CD14-positive monocyte (primary cell): ENCODE data around the gene CCNA1. TPM values are rescaled to one million over a fixed set of nuclear protein-coding genes. Genes with fewer than 3 reads are reported as not detected.

Experiments
- DNase-seq, 3 donors: peaks; one replicate each; pipeline ENCODE4 v3.0.0-alpha.2; 2011 to 2022
- H2AFZ ChIP-seq: 2 replicates; pipeline ENCODE4 v1.6.0; 2012; ENCODE audit warnings: mild to moderate bottlenecking, low read depth, low read length, inconsistent platforms; ENCODE audit not compliant: insufficient read depth, poor library complexity, severe bottlenecking
- H3K27ac ChIP-seq, 2 donors: 1 replicate in 1 of 2; 2 replicates in 1 of 2; pipeline ENCODE4 v1.5.1; 2012 to 2013; ENCODE audit warnings: low read length in 2 of 2, control low read depth in 1 of 2, inconsistent platforms in 1 of 2, low read depth in 1 of 2, mild to moderate bottlenecking in 1 of 2
- H3K27me3 ChIP-seq, 2 donors: one replicate each; pipeline versions ENCODE4 v1.6.0 to v1.6.1; 2011 to 2013; ENCODE audit warnings: low read length in 2 of 2; ENCODE audit not compliant: control insufficient read depth in 2 of 2, insufficient read depth in 2 of 2
- H3K36me3 ChIP-seq, 2 donors: replicated peaks in 1 of 2; 1 replicate in 1 of 2; 2 replicates in 1 of 2; pipeline versions ENCODE4 v1.5.1 to v1.6.1; 2012 to 2013; ENCODE audit warnings: low read length in 2 of 2, control low read depth in 1 of 2, inconsistent platforms in 1 of 2, mild to moderate bottlenecking in 1 of 2; ENCODE audit not compliant: insufficient read depth in 2 of 2, control insufficient read depth in 1 of 2
- H3K4me1 ChIP-seq, 2 donors: 1 replicate in 1 of 2; 2 replicates in 1 of 2; pipeline versions ENCODE4 v1.5.1 to v1.6.1; 2012 to 2013; ENCODE audit warnings: low read length in 2 of 2, control low read depth in 1 of 2, inconsistent platforms in 1 of 2, mild to moderate bottlenecking in 1 of 2, moderate library complexity in 1 of 2; ENCODE audit not compliant: insufficient read depth in 2 of 2, control insufficient read depth in 1 of 2
- H3K4me2 ChIP-seq: replicated peaks from 2 replicates; pipeline ENCODE3; 2012; ENCODE audit warnings: low read length, moderate library complexity, mild to moderate bottlenecking; ENCODE audit not compliant: poor library complexity, severe bottlenecking; ENCODE audit errors: extremely low read depth
- H3K4me3 ChIP-seq, 3 experiments: fragments of 200-600 bp in 1 of 3; sonication (generic) in 1 of 3; replicated peaks in 1 of 3; 1 replicate in 2 of 3; 2 replicates in 1 of 3; pipeline ENCODE4 v1.5.1; 2011 to 2013; ENCODE audit warnings: low read length in 3 of 3, mild to moderate bottlenecking in 3 of 3, control low read depth in 2 of 3, low read depth in 2 of 3, inconsistent platforms in 1 of 3, moderate library complexity in 1 of 3
- H3K79me2 ChIP-seq: 2 replicates; pipeline ENCODE4 v1.6.0; 2012; ENCODE audit warnings: mild to moderate bottlenecking, control low read depth, inconsistent platforms, low read length, moderate library complexity; ENCODE audit not compliant: insufficient read depth
- H3K9ac ChIP-seq: 2 replicates; pipeline ENCODE4 v1.6.0; 2017; ENCODE audit warnings: low read length, mild to moderate bottlenecking; ENCODE audit not compliant: insufficient read depth, poor library complexity, severe bottlenecking
- H3K9me3 ChIP-seq, 2 donors: replicated peaks in 1 of 2; 1 replicate in 1 of 2; 2 replicates in 1 of 2; pipeline versions ENCODE4 v1.5.1 to v1.6.1; 2012 to 2013; ENCODE audit warnings: low read length in 2 of 2, control low read depth in 1 of 2; ENCODE audit not compliant: control insufficient read depth in 1 of 2, insufficient read depth in 1 of 2
- H4K20me1 ChIP-seq: 2 replicates; pipeline ENCODE4 v1.6.0; 2012; ENCODE audit warnings: mild to moderate bottlenecking, low read length, control low read depth, moderate library complexity; ENCODE audit not compliant: insufficient read depth
- H3K27ac Mint-ChIP-seq, 7 donors: one replicate each; pipeline ENCODE4 v1.8.0; 2020; ENCODE audit warnings: mild to moderate bottlenecking in 7 of 7, mixed read lengths in 7 of 7, moderate library complexity in 6 of 7, inconsistent platforms in 2 of 7
- H3K27me3 Mint-ChIP-seq, 3 donors: one replicate each; pipeline ENCODE4 v1.8.0; 2021 to 2022; ENCODE audit warnings: low read depth in 3 of 3, mild to moderate bottlenecking in 3 of 3, mixed read lengths in 3 of 3, moderate library complexity in 3 of 3, inconsistent platforms in 1 of 3
- H3K36me3 Mint-ChIP-seq, 2 donors: one replicate each; pipeline ENCODE4 v1.8.0; 2020; ENCODE audit warnings: mixed read lengths in 2 of 2, inconsistent platforms in 1 of 2, mild to moderate bottlenecking in 1 of 2
- H3K4me1 Mint-ChIP-seq: one replicate; pipeline ENCODE4 v1.8.0; 2020; ENCODE audit warnings: mild to moderate bottlenecking, mixed read lengths
- H3K4me3 Mint-ChIP-seq, 2 donors: one replicate each; pipeline ENCODE4 v1.8.0; 2020; ENCODE audit warnings: mild to moderate bottlenecking in 2 of 2, mixed read lengths in 2 of 2, moderate library complexity in 1 of 2
- H3K9me3 Mint-ChIP-seq, 7 donors: one replicate each; pipeline ENCODE4 v1.8.0; 2020 to 2022; ENCODE audit warnings: mixed read lengths in 7 of 7, mild to moderate bottlenecking in 6 of 7, moderate library complexity in 6 of 7, inconsistent platforms in 2 of 7
- WGBS: methylation state at CpG from one replicate; pipeline ENCODE4 v1.1.5; 2013; ENCODE audit warnings: missing lambda C conversion rate; ENCODE audit not compliant: insufficient coverage; 5-methylcytosine and 5-hydroxymethylcytosine counted together
- intact Hi-C, 2 donors: fragments of 100-400 bp; cut with micrococcal nuclease; formaldehyde crosslinking; loops; one replicate each; pipeline versions ENCODE4 v1.15.0 to v1.15.1; 2023
- polyA plus RNA-seq, 3 donors: library from polyadenylated mRNA; depleted of rRNA in 1 of 3; unstranded in 2 of 3; stranded (reverse) in 1 of 3; fragments of 300-500 nt in 2 of 3; fragments of >200 nt in 1 of 3; fragmentation: Illumina TruSeq in 2 of 3; gene quantifications; 1 replicate in 2 of 3; 2 replicates in 1 of 3; pipeline ENCODE4 v1.2.3, GENCODE V29; 2012 to 2021
- TF ChIP-seq, protein P1 (sequence below): fragments of 200-600 bp; IDR thresholded peaks from one replicate; pipeline ENCODE4 v1.8.0; 2022; ENCODE audit warnings: antibody characterized with exemption, mild to moderate bottlenecking

CCNA1 gene
- polyA plus RNA-seq, 3 donors = 0.11 TPM; not detected in 2

DNA sequence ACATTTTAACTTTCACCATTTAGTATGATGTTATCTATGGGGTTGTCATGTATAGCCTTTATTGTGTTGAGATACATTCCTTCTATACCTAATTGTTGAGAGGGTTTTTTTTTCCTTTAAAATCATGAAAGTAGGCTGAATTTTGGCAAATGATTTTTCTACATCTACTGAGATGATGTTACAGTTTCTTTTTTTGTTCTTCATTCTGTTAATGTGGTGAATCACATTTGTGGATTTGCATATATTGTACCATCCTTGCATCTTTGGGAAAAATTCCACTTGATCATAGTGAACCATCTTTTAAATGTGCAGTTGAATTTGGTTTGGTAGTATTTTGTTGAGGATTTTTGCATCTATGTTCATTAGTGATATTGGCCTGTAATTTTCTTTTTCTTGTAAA is 29.2 kb downstream of the CCNA1 start:
- TF ChIP-seq, protein P1, sequence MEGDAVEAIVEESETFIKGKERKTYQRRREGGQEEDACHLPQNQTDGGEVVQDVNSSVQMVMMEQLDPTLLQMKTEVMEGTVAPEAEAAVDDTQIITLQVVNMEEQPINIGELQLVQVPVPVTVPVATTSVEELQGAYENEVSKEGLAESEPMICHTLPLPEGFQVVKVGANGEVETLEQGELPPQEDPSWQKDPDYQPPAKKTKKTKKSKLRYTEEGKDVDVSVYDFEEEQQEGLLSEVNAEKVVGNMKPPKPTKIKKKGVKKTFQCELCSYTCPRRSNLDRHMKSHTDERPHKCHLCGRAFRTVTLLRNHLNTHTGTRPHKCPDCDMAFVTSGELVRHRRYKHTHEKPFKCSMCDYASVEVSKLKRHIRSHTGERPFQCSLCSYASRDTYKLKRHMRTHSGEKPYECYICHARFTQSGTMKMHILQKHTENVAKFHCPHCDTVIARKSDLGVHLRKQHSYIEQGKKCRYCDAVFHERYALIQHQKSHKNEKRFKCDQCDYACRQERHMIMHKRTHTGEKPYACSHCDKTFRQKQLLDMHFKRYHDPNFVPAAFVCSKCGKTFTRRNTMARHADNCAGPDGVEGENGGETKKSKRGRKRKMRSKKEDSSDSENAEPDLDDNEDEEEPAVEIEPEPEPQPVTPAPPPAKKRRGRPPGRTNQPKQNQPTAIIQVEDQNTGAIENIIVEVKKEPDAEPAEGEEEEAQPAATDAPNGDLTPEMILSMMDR = no peak
- no peaks in the 10 kb centered on the region for H3K36me3 ChIP-seq
- Mint-ChIP-seq H3K4me1 (peaks cover 3% of the 10 kb centered on the region), H3K4me3 (no peak overlapping the region), H3K27ac (no peak overlapping the region), H3K27me3 (peaks cover 0 to 3% (median 1%) of the 10 kb centered on the region in 3 donors), H3K36me3 (no peaks in the 10 kb centered on the region), H3K9me3 (peaks cover 0 to 6% (median 0%) of the 10 kb centered on the region in 7 donors)
- no peak overlapping the region for H2AFZ ChIP-seq
- no peaks in the 10 kb centered on the region for H3K27me3 ChIP-seq
- intact Hi-C loops = no loop called here
- no peak for DNase-seq
- H3K4me2 ChIP-seq = no peak overlapping the region
- no peaks in the 10 kb centered on the region for H3K9me3 ChIP-seq
- H3K4me3 ChIP-seq = no peak overlapping the region
- H3K79me2 ChIP-seq = no peaks in the 10 kb centered on the region
- no peaks in the 10 kb centered on the region for H4K20me1 ChIP-seq
- H3K27ac ChIP-seq = no peak overlapping the region
- H3K4me1 ChIP-seq = peaks cover 2 to 3% of the 10 kb centered on the region in 2 donors
- no peak overlapping the region for H3K9ac ChIP-seq

DNA sequence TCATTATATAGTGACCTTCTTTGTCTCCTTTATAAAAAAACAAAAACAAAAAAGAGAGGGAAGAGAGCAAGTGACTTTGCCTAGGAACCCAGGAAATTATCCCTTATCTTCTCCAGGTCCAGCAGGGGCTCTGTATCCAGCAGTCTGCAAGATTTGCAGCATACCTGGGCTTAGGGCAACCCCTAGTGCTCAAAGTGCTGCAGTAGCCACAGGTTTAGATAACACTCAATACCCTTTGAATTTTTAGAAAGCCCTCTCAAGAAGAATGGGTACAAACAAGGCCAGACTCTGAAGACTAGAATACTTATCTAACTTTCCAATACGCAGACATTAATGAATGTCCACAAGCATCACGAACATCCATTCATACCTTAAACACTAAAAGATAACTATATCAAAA is 43.2 kb downstream of the CCNA1 start:
- intact Hi-C loops = no loop called here
- no peak overlapping the region for H3K4me3 Mint-ChIP-seq
- no CpG with 5 or more reads among the region's 2 CpGs for WGBS
- Histone ChIP-seq H4K20me1 (no peaks in the 10 kb centered on the region), H3K9ac (no peak overlapping the region), H3K79me2 (no peaks in the 10 kb centered on the region), H3K27me3 (no peaks in the 10 kb centered on the region), H3K4me2 (no peak overlapping the region), H3K4me3 (no peak overlapping the region), H2AFZ (no peak overlapping the region), H3K9me3 (peaks cover 0 to 19% of the 10 kb centered on the region in 2 donors), H3K27ac (no peak overlapping the region), H3K4me1 (no peaks in the 10 kb centered on the region), H3K36me3 (no peaks in the 10 kb centered on the region)
- H3K27me3 Mint-ChIP-seq = peaks cover 2 to 5% (median 2%) of the 10 kb centered on the region in 3 donors
- H3K27ac Mint-ChIP-seq = no peak overlapping the region
- H3K36me3 Mint-ChIP-seq = no peaks in the 10 kb centered on the region
- no peak for DNase-seq
- H3K9me3 Mint-ChIP-seq = peaks cover 11 to 40% (median 24%) of the 10 kb centered on the region in 7 donors
- H3K4me1 Mint-ChIP-seq = peaks cover 3% of the 10 kb centered on the region
- TF ChIP-seq, protein P1 = no peak
